GM10266 (cell line): Measurements from ENCODE around the gene TEKT2.

ENCODE experiments used
- DNase-seq: peaks from one replicate; pipeline ENCODE4 v3.0.0; 2012; ENCODE audit errors: extremely low spot score
- CTCF ChIP-seq: IDR thresholded peaks from 2 replicates; pipeline ENCODE4 v1.5.1; 2012; ENCODE audit warnings: mild to moderate bottlenecking, low read depth; ENCODE audit not compliant: control insufficient read depth, insufficient read depth; ENCODE audit errors: missing control alignments

Gene TEKT2

GRCh38 chr1:36097693-36098585 is 14.0 kb downstream of the TEKT2 start:
- DNase-seq, result no peak
- TF ChIP-seq CTCF, result no peak

GRCh38 chr1:36098650-36099365 is 14.9 kb downstream of the TEKT2 start:
- TF ChIP-seq CTCF, result no peak
- DNase-seq, result no peak

- peak; percentile 91 for TF ChIP-seq CTCF
- DNase-seq, result peak; percentile 90
Measured at GRCh38 chr1:36099681-36100341, 15.9 kb downstream of the TEKT2 start.

GRCh38 chr1:36100376-36100775 is 16.5 kb downstream of the TEKT2 start:
- no peak for TF ChIP-seq CTCF
- DNase-seq, result no peak

GRCh38 chr1:36101546-36101945 is 17.7 kb downstream of the TEKT2 start:
- no peak for DNase-seq
- TF ChIP-seq CTCF, result no peak

GRCh38 chr1:36106269-36106668 is 22.4 kb downstream of the TEKT2 start:
- no peak for DNase-seq
- TF ChIP-seq CTCF, result no peak
